SK-N-SH (cell line): ENCODE data around the gene GPRC5C. TPM values are rescaled to one million over a fixed set of nuclear protein-coding genes. Genes with fewer than 3 reads are reported as not detected.

Experiments used
- CTCF ChIA-PET: fragments of 300-600, 350-600 bp; formaldehyde crosslinking; extraction: SDS; loops from one replicate; lab custom pipeline; 2021; lab: Yijun Ruan, JAX
- POLR2A ChIA-PET: fragments of 350-600 bp; sonication (Branson Sonifier 250); formaldehyde crosslinking; extraction: SDS; loops from one replicate; lab custom pipeline; 2020; ENCODE audit warnings: antibody characterized with exemption, inconsistent platforms; lab: Yijun Ruan, JAX
- DNase-seq: peaks from one replicate; pipeline ENCODE4 v3.0.0; 2012
- H2AFZ ChIP-seq: fragments of 200-600 bp; sonication (generic); 2 replicates; pipeline ENCODE4 v1.8.1; 2016; ENCODE audit warnings: antibody characterized with exemption, mild to moderate bottlenecking, low read depth
- H3F3A ChIP-seq: fragments of 200-600 bp; sonication (generic); replicated peaks from 2 replicates; pipeline ENCODE3; 2016; ENCODE audit warnings: antibody characterized with exemption, mild to moderate bottlenecking; ENCODE audit not compliant: insufficient read depth
- H3K27ac ChIP-seq, 2 experiments: fragments of 200-500 bp in 1 of 2; fragments of 200-600 bp in 1 of 2; sonication (Bioruptor generic) in 1 of 2; sonication (generic), shearing (Covaris generic) in 1 of 2; 2 replicates each; pipeline versions ENCODE4 v1.5.1 to v1.6.1; 2014 to 2016; ENCODE audit warnings: low read depth in 2 of 2, inconsistent platforms in 1 of 2, low read length in 1 of 2, mild to moderate bottlenecking in 1 of 2, mixed read lengths in 1 of 2
- H3K27me3 ChIP-seq: fragments of 200-600 bp; sonication (generic), shearing (Covaris generic); 2 replicates; pipeline ENCODE4 v1.6.1; 2016; ENCODE audit warnings: mixed run types; ENCODE audit not compliant: insufficient read depth
- H3K36me3 ChIP-seq, 2 experiments: fragments of 200-500 bp in 1 of 2; fragments of 200-600 bp in 1 of 2; sonication (Bioruptor generic) in 1 of 2; sonication (generic) in 1 of 2; replicated peaks in 1 of 2; 2 replicates each; pipeline versions ENCODE3 to v1.5.1; 2014 to 2016; ENCODE audit warnings: low read length in 1 of 2, mild to moderate bottlenecking in 1 of 2; ENCODE audit not compliant: insufficient read depth in 2 of 2, control insufficient read depth in 1 of 2
- H3K4me1 ChIP-seq, 2 experiments: fragments of 200-500 bp in 1 of 2; fragments of 200-600 bp in 1 of 2; sonication (Bioruptor generic) in 1 of 2; sonication (generic), shearing (Covaris generic) in 1 of 2; 2 replicates each; pipeline versions ENCODE4 v1.5.1 to v1.6.1; 2014 to 2016; ENCODE audit warnings: low read depth in 1 of 2, low read length in 1 of 2, mixed run types in 1 of 2; ENCODE audit not compliant: insufficient read depth in 2 of 2, control insufficient read depth in 1 of 2
- H3K4me2 ChIP-seq: fragments of 200-600 bp; sonication (generic), shearing (Covaris generic); 2 replicates; pipeline ENCODE4 v1.6.1; 2017; ENCODE audit warnings: mixed run types
- H3K4me3 ChIP-seq, 2 experiments: fragments of 200-500 bp in 1 of 2; fragments of 200-600 bp in 1 of 2; sonication (Bioruptor generic) in 1 of 2; sonication (generic), shearing (Covaris generic) in 1 of 2; 2 replicates each; pipeline versions ENCODE4 v1.5.1 to v1.8.1; 2014 to 2016; ENCODE audit warnings: low read depth in 2 of 2, inconsistent platforms in 1 of 2, low read length in 1 of 2, mild to moderate bottlenecking in 1 of 2, mixed read lengths in 1 of 2, moderate library complexity in 1 of 2
- H3K79me2 ChIP-seq: fragments of 200-600 bp; sonication (generic); 2 replicates; pipeline ENCODE4 v1.8.1; 2017; ENCODE audit warnings: mild to moderate bottlenecking; ENCODE audit not compliant: insufficient read depth
- H3K9ac ChIP-seq: fragments of 200-600 bp; sonication (generic); 2 replicates; pipeline ENCODE4 v1.6.1; 2017; ENCODE audit warnings: mixed run types
- H3K9me2 ChIP-seq: fragments of 200-600 bp; sonication (generic); 2 replicates; pipeline ENCODE4 v1.6.1; 2017; ENCODE audit warnings: mixed run types
- H3K9me3 ChIP-seq: fragments of 200-600 bp; sonication (generic); 2 replicates; pipeline ENCODE4 v1.6.1; 2017; ENCODE audit warnings: mixed run types, mild to moderate bottlenecking, moderate library complexity
- H4K20me1 ChIP-seq: fragments of 200-600 bp; sonication (generic); 2 replicates; pipeline ENCODE4 v1.6.1; 2017; ENCODE audit warnings: mild to moderate bottlenecking, mixed run types; ENCODE audit not compliant: insufficient read depth
- CHD2 ChIP-seq: fragments of 150-350 bp; IDR thresholded peaks from 2 replicates; pipeline ENCODE4 v1.6.1; 2018; ENCODE audit warnings: low read length; ENCODE audit not compliant: partially characterized antibody
- ELF1 ChIP-seq: IDR thresholded peaks from 2 replicates; pipeline ENCODE4 v1.4.0; 2012
- EZH2phosphoT487 ChIP-seq: fragments of 200-600 bp; sonication (generic); IDR thresholded peaks from 2 replicates; pipeline ENCODE4 v1.6.1; 2017; ENCODE audit warnings: low read depth, mixed run types, mild to moderate bottlenecking, antibody characterized with exemption, moderate library complexity, borderline replicate concordance
- FOSL2 ChIP-seq: IDR thresholded peaks from 2 replicates; pipeline ENCODE4 v1.4.0; 2012; ENCODE audit warnings: low read depth, mild to moderate bottlenecking, moderate library complexity, borderline replicate concordance
- FOXJ3 ChIP-seq: sonication (generic); formaldehyde crosslinking; IDR thresholded peaks from 2 replicates; pipeline ENCODE4 v1.5.1; 2020; ENCODE audit warnings: mild to moderate bottlenecking, missing genetic modification reagents
- GABPA ChIP-seq: IDR thresholded peaks from 2 replicates; pipeline ENCODE4 v1.4.0; 2012; ENCODE audit warnings: low read depth, mild to moderate bottlenecking
- GATA2 ChIP-seq: sonication (generic); formaldehyde crosslinking; IDR thresholded peaks from 2 replicates; pipeline ENCODE4 v1.5.0; 2020; ENCODE audit warnings: mild to moderate bottlenecking, missing genetic modification reagents
- MXI1 ChIP-seq: IDR thresholded peaks from 2 replicates; pipeline ENCODE4 v1.6.1; 2012; ENCODE audit warnings: mild to moderate bottlenecking, low read depth, low read length, improper control_type of control experiment
- NFIC ChIP-seq: IDR thresholded peaks from 2 replicates; pipeline ENCODE4 v1.4.0; 2012; ENCODE audit warnings: borderline replicate concordance
- POLR2AphosphoS5 ChIP-seq: IDR thresholded peaks from 2 replicates; pipeline ENCODE4 v1.6.1; 2012; ENCODE audit warnings: low read depth, low read length
- RAD21 ChIP-seq: IDR thresholded peaks from 2 replicates; pipeline ENCODE4 v1.6.1; 2012; ENCODE audit warnings: mild to moderate bottlenecking, low read length
- RXRA ChIP-seq: IDR thresholded peaks from 2 replicates; pipeline ENCODE4 v1.4.0; 2012; ENCODE audit warnings: low read depth, mild to moderate bottlenecking, borderline replicate concordance
- SIN3A ChIP-seq: IDR thresholded peaks from 2 replicates; pipeline ENCODE4 v1.6.1; 2012; ENCODE audit warnings: low read depth, mild to moderate bottlenecking, low read length, moderate library complexity, borderline replicate concordance
- TAF1 ChIP-seq: IDR thresholded peaks from 2 replicates; pipeline ENCODE4 v1.6.1; 2012; ENCODE audit warnings: low read depth, mild to moderate bottlenecking, low read length, moderate library complexity, borderline replicate concordance
- USF1 ChIP-seq: IDR thresholded peaks from 2 replicates; pipeline ENCODE4 v1.4.0; 2012; ENCODE audit warnings: low read depth, borderline replicate concordance
- YY1 ChIP-seq: IDR thresholded peaks from 2 replicates; pipeline ENCODE4 v1.4.0; 2012; ENCODE audit warnings: low read depth, mild to moderate bottlenecking
- WGBS: methylation state at CpG from one replicate; pipeline ENCODE4 v1.1.6; 2017; ENCODE audit warnings: low lambda C conversion rate; 5-methylcytosine and 5-hydroxymethylcytosine counted together
- polyA plus RNA-seq, 3 experiments: library from polyadenylated mRNA; depleted of rRNA; stranded (reverse); fragments of >200 nt; gene quantifications; 2 replicates each; pipeline ENCODE4 v1.2.3, GENCODE V29; 2012
- TF ChIP-seq, protein P1 (sequence below): IDR thresholded peaks from 2 replicates; pipeline ENCODE4 v1.6.1; 2012; ENCODE audit warnings: mild to moderate bottlenecking, low read depth, low read length, moderate library complexity
- TF ChIP-seq, protein P2 (sequence below): IDR thresholded peaks from 2 replicates; pipeline ENCODE4 v1.4.0; 2012; ENCODE audit warnings: low read depth, borderline replicate concordance
- TF ChIP-seq, protein P3 (sequence below): fragments of 150-350 bp; IDR thresholded peaks from 2 replicates; pipeline ENCODE4 v1.6.1; 2016; ENCODE audit warnings: mild to moderate bottlenecking, low read depth, low read length
- TF ChIP-seq, protein P4 (sequence below): IDR thresholded peaks from 2 replicates; pipeline ENCODE4 v1.4.0; 2012; ENCODE audit warnings: low read depth

The GPRC5C gene
- polyA plus RNA-seq, 1 of the 3 experiments (the other 2 are of a cell fraction), result not detected

- Histone ChIP-seq H2AFZ (no peak overlapping the region), H4K20me1 (no peaks in the 10 kb centered on the region), H3K4me3 (no peak overlapping the region), H3K4me2 (no peak overlapping the region), H3K4me1 (no peaks in the 10 kb centered on the region; a peak in 1 of 4 replicates), H3K9me3 (no peaks in the 10 kb centered on the region), H3K9ac (no peak overlapping the region), H3K36me3 (no peaks in the 10 kb centered on the region), H3F3A (no peaks in the 10 kb centered on the region), H3K9me2 (no peaks in the 10 kb centered on the region), H3K27ac (no peak overlapping the region), H3K27me3 (no peaks in the 10 kb centered on the region), H3K79me2 (no peaks in the 10 kb centered on the region)
- no peak for DNase-seq
- ChIA-PET CTCF (interaction anchor here (1.0 to 8.6 kb wide), 10 partner anchors 8 to 341 kb away, joined by 3 to 80 read pairs (median 7); partner anchors contain the start of gene GPR142), POLR2A (no interaction called here)
- no peak for TF ChIP-seq TAF1
- no peak for TF ChIP-seq NFIC
- TF ChIP-seq, protein P1, sequence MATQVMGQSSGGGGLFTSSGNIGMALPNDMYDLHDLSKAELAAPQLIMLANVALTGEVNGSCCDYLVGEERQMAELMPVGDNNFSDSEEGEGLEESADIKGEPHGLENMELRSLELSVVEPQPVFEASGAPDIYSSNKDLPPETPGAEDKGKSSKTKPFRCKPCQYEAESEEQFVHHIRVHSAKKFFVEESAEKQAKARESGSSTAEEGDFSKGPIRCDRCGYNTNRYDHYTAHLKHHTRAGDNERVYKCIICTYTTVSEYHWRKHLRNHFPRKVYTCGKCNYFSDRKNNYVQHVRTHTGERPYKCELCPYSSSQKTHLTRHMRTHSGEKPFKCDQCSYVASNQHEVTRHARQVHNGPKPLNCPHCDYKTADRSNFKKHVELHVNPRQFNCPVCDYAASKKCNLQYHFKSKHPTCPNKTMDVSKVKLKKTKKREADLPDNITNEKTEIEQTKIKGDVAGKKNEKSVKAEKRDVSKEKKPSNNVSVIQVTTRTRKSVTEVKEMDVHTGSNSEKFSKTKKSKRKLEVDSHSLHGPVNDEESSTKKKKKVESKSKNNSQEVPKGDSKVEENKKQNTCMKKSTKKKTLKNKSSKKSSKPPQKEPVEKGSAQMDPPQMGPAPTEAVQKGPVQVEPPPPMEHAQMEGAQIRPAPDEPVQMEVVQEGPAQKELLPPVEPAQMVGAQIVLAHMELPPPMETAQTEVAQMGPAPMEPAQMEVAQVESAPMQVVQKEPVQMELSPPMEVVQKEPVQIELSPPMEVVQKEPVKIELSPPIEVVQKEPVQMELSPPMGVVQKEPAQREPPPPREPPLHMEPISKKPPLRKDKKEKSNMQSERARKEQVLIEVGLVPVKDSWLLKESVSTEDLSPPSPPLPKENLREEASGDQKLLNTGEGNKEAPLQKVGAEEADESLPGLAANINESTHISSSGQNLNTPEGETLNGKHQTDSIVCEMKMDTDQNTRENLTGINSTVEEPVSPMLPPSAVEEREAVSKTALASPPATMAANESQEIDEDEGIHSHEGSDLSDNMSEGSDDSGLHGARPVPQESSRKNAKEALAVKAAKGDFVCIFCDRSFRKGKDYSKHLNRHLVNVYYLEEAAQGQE, result no peak
- TF ChIP-seq, protein P2, sequence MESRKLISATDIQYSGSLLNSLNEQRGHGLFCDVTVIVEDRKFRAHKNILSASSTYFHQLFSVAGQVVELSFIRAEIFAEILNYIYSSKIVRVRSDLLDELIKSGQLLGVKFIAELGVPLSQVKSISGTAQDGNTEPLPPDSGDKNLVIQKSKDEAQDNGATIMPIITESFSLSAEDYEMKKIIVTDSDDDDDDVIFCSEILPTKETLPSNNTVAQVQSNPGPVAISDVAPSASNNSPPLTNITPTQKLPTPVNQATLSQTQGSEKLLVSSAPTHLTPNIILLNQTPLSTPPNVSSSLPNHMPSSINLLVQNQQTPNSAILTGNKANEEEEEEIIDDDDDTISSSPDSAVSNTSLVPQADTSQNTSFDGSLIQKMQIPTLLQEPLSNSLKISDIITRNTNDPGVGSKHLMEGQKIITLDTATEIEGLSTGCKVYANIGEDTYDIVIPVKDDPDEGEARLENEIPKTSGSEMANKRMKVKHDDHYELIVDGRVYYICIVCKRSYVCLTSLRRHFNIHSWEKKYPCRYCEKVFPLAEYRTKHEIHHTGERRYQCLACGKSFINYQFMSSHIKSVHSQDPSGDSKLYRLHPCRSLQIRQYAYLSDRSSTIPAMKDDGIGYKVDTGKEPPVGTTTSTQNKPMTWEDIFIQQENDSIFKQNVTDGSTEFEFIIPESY, result no peak
- no peak for TF ChIP-seq GATA2 (CRISPR knock-in tag)
- no peak for TF ChIP-seq POLR2AphosphoS5
- TF ChIP-seq CHD2, result no peak
- TF ChIP-seq MXI1, result no peak
- TF ChIP-seq, protein P3, sequence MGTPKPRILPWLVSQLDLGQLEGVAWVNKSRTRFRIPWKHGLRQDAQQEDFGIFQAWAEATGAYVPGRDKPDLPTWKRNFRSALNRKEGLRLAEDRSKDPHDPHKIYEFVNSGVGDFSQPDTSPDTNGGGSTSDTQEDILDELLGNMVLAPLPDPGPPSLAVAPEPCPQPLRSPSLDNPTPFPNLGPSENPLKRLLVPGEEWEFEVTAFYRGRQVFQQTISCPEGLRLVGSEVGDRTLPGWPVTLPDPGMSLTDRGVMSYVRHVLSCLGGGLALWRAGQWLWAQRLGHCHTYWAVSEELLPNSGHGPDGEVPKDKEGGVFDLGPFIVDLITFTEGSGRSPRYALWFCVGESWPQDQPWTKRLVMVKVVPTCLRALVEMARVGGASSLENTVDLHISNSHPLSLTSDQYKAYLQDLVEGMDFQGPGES, result no peak
- TF ChIP-seq RXRA, result no peak
- TF ChIP-seq USF1, result no peak
- no peak for TF ChIP-seq RAD21
- no peak for TF ChIP-seq FOXJ3 (CRISPR knock-in tag)
- no peak for TF ChIP-seq GABPA
- no peak for TF ChIP-seq FOSL2
- TF ChIP-seq ELF1, result no peak
- no peak for TF ChIP-seq YY1
- no peak for TF ChIP-seq EZH2phosphoT487
- no peak for TF ChIP-seq SIN3A
- TF ChIP-seq, protein P4, sequence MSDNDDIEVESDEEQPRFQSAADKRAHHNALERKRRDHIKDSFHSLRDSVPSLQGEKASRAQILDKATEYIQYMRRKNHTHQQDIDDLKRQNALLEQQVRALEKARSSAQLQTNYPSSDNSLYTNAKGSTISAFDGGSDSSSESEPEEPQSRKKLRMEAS, result no peak
- 64% methylated on average over 7 of the region's 7 CpGs for WGBS
Measured at GRCh38 chr17:74394977-74395376, 36.9 kb upstream of the GPRC5C start.
